Measurements from ENCODE around the gene OSBPL10. TPM values are rescaled to one million over a fixed set of nuclear protein-coding genes. Genes with fewer than 3 reads are reported as not detected.

The OSBPL10 gene
- total RNA-seq, 2 experiments from 2014 or later: 65.7 to 170 TPM

DNA sequence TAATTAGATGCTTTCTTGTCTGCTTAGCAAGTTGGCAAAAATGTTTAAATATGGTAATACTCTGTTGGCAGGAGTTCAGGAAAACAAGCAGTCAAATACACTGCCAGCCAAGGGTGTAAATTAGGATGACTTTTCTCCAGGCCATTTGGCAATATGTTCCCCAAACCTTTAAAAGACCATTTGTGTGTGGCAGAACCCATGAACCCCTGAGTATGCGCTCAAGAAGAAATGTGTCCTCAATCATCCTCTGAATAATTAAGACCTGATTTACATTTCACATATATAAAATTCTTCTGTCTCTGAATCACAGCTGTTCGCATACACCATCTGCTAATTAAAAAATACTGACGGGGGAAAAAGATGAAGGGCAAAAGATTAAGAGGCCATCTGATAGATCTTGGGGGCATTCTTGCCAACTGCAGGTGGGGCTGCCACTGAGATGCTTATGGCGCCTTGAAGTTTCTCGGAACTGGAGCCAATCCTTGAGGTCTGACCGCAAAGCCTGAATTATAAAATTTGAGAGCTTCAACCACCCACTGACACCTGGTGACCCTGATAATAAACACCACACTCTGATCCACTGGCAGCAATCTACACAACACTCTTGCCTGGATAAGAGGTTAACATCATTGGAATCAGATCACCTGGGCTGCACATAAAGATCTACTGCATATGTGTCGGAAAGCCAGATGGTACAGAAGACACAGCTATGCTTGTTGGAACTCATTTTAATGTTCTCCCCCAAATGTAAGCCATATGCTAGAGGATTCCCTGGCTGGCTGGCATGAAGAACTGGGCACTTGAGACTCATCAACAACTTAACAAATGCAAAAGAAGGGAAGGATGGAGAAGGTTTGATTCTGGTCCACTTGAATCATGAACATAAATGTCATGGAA, 190.6 kb downstream of the OSBPL10 start:
- H3K36me3 ChIP-seq (ENCODE audit: insufficient read depth, low read length): peaks cover 92% of the 10 kb centered on the region
- BruUV-seq (replicated peaks): TSS peak; percentile 13
- no peak for DNase-seq (ENCODE audit: low spot score)
- no peak overlapping the region for H3K4me3 ChIP-seq (ENCODE audit: low read depth, low read length, poor library complexity, severe bottlenecking)
- H4K20me1 ChIP-seq (ENCODE audit: insufficient read depth, low read length): no peaks in the 10 kb centered on the region
- TF ChIP-seq EZH2phosphoT487 (IDR thresholded peaks at IDR 0.05; ENCODE audit: borderline replicate concordance, low read depth, low read length): no peak
- TF ChIP-seq, protein P1, sequence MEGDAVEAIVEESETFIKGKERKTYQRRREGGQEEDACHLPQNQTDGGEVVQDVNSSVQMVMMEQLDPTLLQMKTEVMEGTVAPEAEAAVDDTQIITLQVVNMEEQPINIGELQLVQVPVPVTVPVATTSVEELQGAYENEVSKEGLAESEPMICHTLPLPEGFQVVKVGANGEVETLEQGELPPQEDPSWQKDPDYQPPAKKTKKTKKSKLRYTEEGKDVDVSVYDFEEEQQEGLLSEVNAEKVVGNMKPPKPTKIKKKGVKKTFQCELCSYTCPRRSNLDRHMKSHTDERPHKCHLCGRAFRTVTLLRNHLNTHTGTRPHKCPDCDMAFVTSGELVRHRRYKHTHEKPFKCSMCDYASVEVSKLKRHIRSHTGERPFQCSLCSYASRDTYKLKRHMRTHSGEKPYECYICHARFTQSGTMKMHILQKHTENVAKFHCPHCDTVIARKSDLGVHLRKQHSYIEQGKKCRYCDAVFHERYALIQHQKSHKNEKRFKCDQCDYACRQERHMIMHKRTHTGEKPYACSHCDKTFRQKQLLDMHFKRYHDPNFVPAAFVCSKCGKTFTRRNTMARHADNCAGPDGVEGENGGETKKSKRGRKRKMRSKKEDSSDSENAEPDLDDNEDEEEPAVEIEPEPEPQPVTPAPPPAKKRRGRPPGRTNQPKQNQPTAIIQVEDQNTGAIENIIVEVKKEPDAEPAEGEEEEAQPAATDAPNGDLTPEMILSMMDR (conservative IDR thresholded peaks at IDR 0.05; ENCODE audit: low read length): no peak
- no peaks in the 10 kb centered on the region for H3K9me3 ChIP-seq (ENCODE audit: low read length)
- H3K27ac ChIP-seq (ENCODE audit: low read depth, low read length, poor library complexity, severe bottlenecking): no peak overlapping the region
- CTCF ChIA-PET (ENCODE audit: unreplicated experiment): no interaction called here
- intact Hi-C loops (cut with micrococcal nuclease; ENCODE audit: unreplicated experiment): no loop called here
- peaks cover 11% of the 10 kb centered on the region; the same call in 1 of the 2 replicates for H3K79me2 ChIP-seq (ENCODE audit: insufficient read depth, low read depth, low read length)
- no peak overlapping the region for H2AFZ ChIP-seq (ENCODE audit: low read length)
- POLR2A ChIA-PET: interaction anchor here (0.8 kb wide), 1 partner anchor 9 kb away, joined by 3 read pairs; no protein-coding TSS in a partner anchor
- no peak overlapping the region for H3K4me2 ChIP-seq (ENCODE audit: low read length)
- H3K9me2 ChIP-seq (ENCODE audit: insufficient read depth, low read length): no peaks in the 10 kb centered on the region
- no peaks in the 10 kb centered on the region for H3K4me1 ChIP-seq (ENCODE audit: insufficient read depth, low read length, poor library complexity, severe bottlenecking)

DNA sequence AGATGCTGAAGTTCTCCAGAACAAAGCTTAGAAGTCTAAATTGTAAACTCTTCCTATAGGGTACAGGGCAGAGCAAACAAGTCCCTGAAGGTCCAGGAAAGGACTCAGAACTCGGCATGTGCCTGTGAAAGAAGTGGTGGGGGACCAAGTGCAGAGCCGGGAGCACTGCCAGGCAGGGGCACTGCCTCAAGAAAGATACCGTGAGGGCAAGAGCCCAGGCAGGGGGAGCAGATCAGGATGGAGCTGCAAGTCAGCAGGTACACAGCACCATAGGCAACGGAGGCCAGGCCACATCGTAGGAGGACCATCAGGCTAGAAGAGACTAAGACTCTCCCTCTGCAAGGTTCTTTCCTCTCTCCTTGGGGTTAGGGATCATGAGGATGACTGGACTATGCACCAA, 191.6 kb downstream of the OSBPL10 start:
- POLR2A ChIA-PET: interaction anchor here (0.7 kb wide), 1 partner anchor 243 kb away, joined by 3 read pairs; no protein-coding TSS in a partner anchor
- no peak for DNase-seq (ENCODE audit: low spot score)
- no peaks in the 10 kb centered on the region for H3K9me3 ChIP-seq (ENCODE audit: low read length)
- no peaks in the 10 kb centered on the region for H4K20me1 ChIP-seq (ENCODE audit: insufficient read depth, low read length)
- CTCF ChIA-PET (ENCODE audit: unreplicated experiment): no interaction called here
- peaks cover 11% of the 10 kb centered on the region; the same call in 1 of the 2 replicates for H3K79me2 ChIP-seq (ENCODE audit: insufficient read depth, low read depth, low read length)
- no peak overlapping the region for H3K27ac ChIP-seq (ENCODE audit: low read depth, low read length, poor library complexity, severe bottlenecking)
- H3K9me2 ChIP-seq (ENCODE audit: insufficient read depth, low read length): no peaks in the 10 kb centered on the region
- H3K4me3 ChIP-seq (ENCODE audit: low read depth, low read length, poor library complexity, severe bottlenecking): no peak overlapping the region
- no peak overlapping the region for H3K4me2 ChIP-seq (ENCODE audit: low read length)
- H2AFZ ChIP-seq (ENCODE audit: low read length): no peak overlapping the region
- intact Hi-C loops (cut with micrococcal nuclease; ENCODE audit: unreplicated experiment): no loop called here
- no TSS peak for BruUV-seq (replicated peaks)
- peaks cover 92% of the 10 kb centered on the region for H3K36me3 ChIP-seq (ENCODE audit: insufficient read depth, low read length)
- TF ChIP-seq, protein P1 (conservative IDR thresholded peaks at IDR 0.05; ENCODE audit: low read length): no peak
- no peak for TF ChIP-seq EZH2phosphoT487 (IDR thresholded peaks at IDR 0.05; ENCODE audit: borderline replicate concordance, low read depth, low read length)
- H3K4me1 ChIP-seq (ENCODE audit: insufficient read depth, low read length, poor library complexity, severe bottlenecking): no peaks in the 10 kb centered on the region

GRCh38 chr3:31785734-31786133, 195.3 kb downstream of the OSBPL10 start:
- Histone ChIP-seq H3K4me2 (ENCODE audit: low read length) (no peak overlapping the region), H3K27ac (ENCODE audit: low read depth, low read length, poor library complexity, severe bottlenecking) (no peak overlapping the region), H3K4me3 (ENCODE audit: low read depth, low read length, poor library complexity, severe bottlenecking) (no peak overlapping the region), H4K20me1 (ENCODE audit: insufficient read depth, low read length) (no peaks in the 10 kb centered on the region), H3K9me3 (ENCODE audit: low read length) (peaks cover 12% of the 10 kb centered on the region; the same call in 1 of the 2 replicates), H3K36me3 (ENCODE audit: insufficient read depth, low read length) (peaks cover 87% of the 10 kb centered on the region), H3K79me2 (ENCODE audit: insufficient read depth, low read depth, low read length) (peaks cover 21% of the 10 kb centered on the region), H3K9me2 (ENCODE audit: insufficient read depth, low read length) (no peaks in the 10 kb centered on the region), H2AFZ (ENCODE audit: low read length) (no peak overlapping the region), H3K4me1 (ENCODE audit: insufficient read depth, low read length, poor library complexity, severe bottlenecking) (no peaks in the 10 kb centered on the region)
- no peak for TF ChIP-seq EZH2phosphoT487 (IDR thresholded peaks at IDR 0.05; ENCODE audit: borderline replicate concordance, low read depth, low read length)
- TF ChIP-seq, protein P1 (conservative IDR thresholded peaks at IDR 0.05; ENCODE audit: low read length): no peak
- ChIA-PET CTCF (ENCODE audit: unreplicated experiment) (no interaction called here), POLR2A (no interaction called here)
- intact Hi-C loops (cut with micrococcal nuclease; ENCODE audit: unreplicated experiment): no loop called here
- no peak for DNase-seq (ENCODE audit: low spot score)
- no TSS peak for BruUV-seq (replicated peaks)
